Adrenal gland (tissue), 5 donors: Measurements from ENCODE around the gene TBC1D22A.

Experiments
- CTCF ChIP-seq, 6 experiments: fragments of 450-650 bp in 4 of 6; fragments of 200-600 bp in 2 of 6; sonication (generic) in 1 of 6; IDR thresholded peaks; 1 replicate in 5 of 6; 2 replicates in 1 of 6; pipeline versions ENCODE4 v1.5.1 to v1.8.0; 2016 to 2021; ENCODE audit warnings: antibody characterized with exemption in 6 of 6, mild to moderate bottlenecking in 2 of 6, moderate library complexity in 1 of 6
- POLR2A ChIP-seq, 2 donors: fragments of 450-650 bp; IDR thresholded peaks; one replicate each; pipeline ENCODE4 v1.6.1; 2017; ENCODE audit warnings: antibody characterized with exemption in 2 of 2, mild to moderate bottlenecking in 2 of 2, moderate library complexity in 1 of 2
- donor health status: DM: no; HTN: no; CAD: no.

- TF ChIP-seq CTCF (IDR thresholded peaks at IDR 0.05) (no peak), POLR2A (IDR thresholded peaks at IDR 0.05) (no peak)
Measured at GRCh38 chr22:46750530-46750800, 12.0 kb upstream of the TBC1D22A start.
